HG02943 (cell line): Measurements from ENCODE around the gene LACTBL1.
"Not testable (repeated sequence)": the region's sequence is repeated elsewhere in the genome, so short reads cannot be mapped to it uniquely, and the experiment has no call there.

Experiments
- ATAC-seq: cut with Tn5 transposase; IDR thresholded peaks from one replicate; pipeline ENCODE4 v1.9.1; 2021; ENCODE audit warnings: mild to moderate bottlenecking, low read depth, moderate library complexity; ENCODE audit not compliant: unreplicated experiment

Gene LACTBL1

DNA sequence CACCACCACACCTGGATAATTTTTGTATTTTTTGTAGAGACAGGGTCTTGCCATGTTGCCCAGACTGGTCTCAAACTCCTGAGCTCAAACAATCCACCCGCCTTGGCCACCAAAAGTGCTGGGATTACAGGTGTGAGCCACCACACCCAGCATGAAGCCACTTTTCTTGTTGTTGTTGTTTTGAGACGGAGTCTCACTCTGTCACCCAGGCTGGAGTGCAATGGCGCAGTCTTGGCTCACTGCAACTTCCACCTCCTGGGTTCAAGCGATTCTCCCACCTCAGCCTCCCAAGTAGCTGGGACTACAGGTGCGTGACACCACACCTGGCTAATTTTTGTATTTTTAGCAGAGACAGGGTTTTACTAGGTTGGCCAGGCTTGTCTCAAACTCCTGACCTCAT, 27.5 kb downstream of the LACTBL1 start:
- ATAC-seq, result not testable (repeated sequence)

DNA sequence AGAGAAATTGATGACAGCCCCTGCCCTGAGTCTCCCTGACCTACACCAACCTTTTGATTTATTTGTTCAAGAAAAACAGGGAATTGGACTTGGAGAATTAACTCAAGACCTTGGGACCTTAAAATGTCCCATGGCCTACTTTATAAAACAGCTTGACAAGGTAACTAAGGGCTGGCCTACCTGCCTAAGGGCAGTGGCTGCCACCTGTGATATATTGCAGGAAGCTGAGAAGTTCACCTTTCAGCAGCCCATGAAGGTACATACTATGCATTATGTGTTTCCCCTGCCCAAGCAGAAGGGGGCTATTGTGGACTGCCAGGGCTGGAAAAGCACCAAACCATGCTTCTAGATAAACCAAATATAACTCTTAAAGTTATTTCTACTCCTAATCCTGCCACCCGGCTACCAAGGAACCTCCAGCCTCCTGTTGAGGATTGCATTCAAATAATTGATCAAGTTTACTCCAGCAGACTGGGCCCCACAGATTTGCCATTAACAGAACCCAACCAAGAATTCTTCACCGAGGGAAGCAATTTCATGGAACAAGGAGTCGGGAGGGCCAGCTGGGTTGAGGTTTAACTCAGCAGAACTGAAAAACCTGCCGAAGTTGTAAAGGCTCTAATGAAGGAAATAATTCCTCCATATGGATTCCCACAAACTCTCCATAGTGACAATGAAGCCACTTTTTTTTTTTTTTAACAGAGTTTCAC, 28.2 kb downstream of the LACTBL1 start:
- ATAC-seq, result no peak

DNA sequence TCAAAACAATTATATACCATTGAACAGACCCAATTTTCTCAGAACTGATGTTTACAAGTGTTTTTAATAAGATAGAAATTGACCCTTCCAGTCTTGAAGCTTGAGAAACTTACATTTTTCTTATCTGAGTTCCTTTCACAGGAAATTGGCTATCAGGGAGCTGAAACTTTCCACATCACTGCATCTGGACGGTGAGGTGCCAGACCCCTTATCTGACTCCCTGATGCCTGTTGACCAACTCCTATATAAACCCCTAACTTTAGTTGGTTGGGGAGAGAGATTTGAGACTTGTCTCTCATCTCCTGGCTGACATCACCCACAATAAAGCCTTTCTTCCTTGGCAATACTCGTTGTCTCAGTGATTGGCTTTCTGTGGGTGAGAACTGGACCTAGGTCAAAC, 31.4 kb downstream of the LACTBL1 start:
- no peak for ATAC-seq

DNA sequence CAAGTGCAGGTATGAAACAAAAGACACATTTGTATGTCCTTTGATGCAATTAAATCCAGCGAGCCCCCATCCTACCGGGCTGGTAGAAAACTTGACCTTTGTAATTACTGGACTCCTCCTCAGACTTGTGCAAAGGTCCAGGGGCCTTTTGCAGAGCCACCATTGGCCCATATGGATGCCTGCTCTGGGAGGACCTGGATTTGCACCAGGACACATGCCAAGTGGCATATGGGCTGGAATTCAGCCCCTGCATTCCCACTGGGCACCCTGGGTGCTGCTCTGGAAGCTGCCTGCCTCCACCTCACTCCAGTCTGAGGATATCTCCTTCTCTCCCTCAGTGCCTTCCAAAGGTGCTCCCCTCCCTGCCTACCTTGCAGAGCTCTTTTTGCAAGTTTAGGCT, 36.0 kb downstream of the LACTBL1 start:
- ATAC-seq, result no peak

DNA sequence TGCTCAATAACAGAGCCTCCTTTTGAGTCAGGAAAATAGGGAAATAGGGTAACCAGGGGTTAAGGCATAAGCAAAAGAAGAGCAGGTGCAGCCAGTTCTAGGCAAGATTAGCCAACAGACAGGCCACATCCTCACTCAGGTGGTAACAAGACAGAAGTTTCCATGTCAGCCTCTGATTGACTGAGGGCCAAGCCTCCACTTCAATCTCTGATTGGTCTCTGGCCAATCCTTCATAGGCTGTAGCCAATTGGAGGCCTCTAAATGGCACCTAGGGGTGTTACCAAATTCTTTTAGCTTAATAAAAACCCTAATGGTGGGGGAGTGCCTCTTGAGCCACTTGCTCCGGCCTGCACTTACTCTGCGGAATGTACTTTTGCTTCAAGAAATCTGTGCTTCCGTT, 37.2 kb downstream of the LACTBL1 start:
- ATAC-seq, result no peak

DNA sequence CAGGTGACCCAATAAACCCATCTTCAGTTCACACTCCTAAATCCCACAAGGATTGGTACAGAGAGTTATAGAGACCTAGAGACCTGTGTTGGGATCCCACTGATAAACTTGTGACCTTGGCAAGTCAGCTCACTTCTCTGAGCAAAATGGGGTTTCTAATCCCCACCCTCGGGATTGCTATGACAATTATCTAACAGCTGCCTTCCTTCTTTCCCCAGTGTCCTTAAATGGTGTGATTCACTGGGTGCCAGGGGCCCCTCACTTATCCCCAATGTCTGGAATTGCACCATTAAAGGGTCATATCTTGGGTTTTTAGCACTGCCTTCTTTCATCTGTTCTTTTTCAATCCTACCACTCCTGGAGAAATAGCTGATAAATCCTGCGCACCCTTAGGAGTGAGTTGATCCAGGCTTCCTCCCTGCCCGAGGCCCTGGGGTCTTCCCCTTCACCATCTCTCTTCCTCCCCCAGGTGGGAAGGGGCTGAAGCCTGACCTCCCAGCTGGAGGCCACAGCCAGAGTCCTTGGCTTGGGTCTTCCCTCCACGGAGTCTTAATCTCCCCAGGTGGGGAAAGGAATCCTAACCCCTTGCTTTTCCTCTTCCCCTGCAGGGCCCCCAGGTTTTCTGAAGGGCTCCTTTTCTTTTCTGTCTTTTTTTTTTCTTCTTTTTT, 39.7 kb downstream of the LACTBL1 start:
- no peak for ATAC-seq

DNA sequence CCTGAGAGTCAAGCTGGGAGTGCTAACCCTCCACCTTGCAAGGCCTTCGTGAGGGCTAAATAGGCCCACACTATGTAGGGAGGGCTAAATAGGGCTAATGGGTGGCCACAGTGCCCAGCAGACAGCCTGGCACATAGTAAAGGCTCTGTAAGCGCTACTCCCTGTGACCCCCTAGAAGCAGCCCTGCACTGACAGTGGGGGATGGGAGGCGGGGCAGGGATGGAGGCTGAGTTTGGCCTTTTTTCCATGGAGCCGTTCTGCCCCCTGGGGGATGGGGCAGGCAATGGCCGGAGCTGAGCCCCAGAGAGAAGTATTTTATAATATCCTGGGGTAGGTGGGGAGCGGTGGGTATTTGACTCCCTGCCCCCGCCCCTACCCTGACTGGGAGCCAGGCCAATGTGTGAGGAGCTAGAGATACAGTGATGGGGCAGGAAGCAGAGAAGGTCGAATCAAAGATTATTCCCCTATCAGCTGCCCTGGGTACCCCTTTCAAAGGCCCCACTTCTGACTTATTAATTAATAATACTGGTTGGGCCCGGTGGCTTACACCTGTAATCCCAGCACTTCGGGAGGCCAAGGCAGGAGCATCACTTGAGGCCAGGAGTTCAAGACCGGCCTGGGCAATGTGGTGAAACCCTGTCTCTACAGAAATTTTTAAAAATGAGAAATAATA, 42.3 kb downstream of the LACTBL1 start:
- no peak for ATAC-seq

DNA sequence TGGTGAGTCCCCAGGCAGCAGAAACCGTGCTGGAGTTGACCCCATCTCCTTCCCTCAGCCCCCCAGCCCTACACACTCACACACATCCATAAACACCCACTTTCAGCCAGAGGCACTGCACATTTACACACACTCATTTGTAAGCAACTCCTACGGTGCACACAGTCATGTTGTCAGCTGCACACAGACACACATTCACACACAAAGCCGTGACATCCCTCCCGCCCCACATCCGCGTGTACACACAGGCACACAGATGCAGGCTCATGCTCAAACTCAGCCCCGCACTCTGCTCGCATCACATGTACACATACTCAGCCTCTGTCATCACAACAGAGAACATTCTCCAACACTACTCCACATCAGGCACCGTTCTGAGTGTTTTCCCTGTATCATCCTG, 47.6 kb downstream of the LACTBL1 start:
- ATAC-seq, result no peak

DNA sequence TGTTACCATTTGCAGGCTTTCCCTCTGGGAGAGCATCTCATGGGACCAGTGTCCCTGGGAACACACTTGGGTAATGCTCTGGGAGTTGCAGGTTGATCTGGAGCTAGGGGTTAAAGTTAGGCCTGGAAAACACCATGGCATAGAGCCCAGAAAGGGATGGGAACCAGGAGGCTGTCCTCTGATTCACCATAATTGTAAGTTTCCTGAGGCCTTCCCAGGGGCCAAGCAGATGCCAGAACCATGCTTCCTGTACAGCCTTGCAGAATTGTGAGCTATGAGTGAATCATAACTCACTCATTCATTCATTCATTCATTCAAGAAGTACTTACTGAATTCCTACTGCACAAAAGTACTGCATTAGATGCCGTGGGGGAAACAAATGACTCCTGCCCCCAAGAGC, 50.0 kb downstream of the LACTBL1 start:
- no peak for ATAC-seq

DNA sequence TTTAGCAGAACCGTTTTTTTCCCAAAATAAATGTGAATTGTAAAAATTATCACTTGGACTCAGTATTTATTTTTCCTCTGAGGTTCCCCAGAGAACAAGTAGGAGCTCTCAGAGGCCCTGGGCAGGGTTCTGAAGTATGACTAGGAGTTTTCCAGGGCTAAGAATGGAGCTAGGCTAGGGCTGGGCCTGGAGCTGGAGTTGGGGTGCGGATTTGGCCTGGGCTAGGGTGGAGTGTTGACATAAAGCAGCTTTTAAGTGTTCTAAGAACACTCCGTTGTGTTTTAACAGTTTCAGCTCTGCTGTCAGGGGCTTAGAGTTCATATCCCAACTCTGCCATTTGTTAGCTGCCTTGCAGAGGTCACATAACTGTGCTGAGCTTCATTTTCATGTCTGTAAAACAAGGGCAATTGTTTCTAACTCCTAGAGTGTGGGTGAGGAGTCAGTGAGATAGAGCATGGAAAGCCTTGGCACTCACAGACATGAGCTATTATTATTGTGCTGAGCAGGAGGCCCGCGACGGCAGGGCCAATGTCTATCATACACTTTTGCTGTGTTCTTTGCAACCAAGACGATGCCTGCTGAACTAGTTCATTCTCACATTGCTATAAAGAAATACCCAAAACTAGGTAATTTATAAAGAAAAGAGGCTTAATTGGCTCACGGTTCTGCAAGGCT, 51.1 kb downstream of the LACTBL1 start:
- ATAC-seq, result no peak

DNA sequence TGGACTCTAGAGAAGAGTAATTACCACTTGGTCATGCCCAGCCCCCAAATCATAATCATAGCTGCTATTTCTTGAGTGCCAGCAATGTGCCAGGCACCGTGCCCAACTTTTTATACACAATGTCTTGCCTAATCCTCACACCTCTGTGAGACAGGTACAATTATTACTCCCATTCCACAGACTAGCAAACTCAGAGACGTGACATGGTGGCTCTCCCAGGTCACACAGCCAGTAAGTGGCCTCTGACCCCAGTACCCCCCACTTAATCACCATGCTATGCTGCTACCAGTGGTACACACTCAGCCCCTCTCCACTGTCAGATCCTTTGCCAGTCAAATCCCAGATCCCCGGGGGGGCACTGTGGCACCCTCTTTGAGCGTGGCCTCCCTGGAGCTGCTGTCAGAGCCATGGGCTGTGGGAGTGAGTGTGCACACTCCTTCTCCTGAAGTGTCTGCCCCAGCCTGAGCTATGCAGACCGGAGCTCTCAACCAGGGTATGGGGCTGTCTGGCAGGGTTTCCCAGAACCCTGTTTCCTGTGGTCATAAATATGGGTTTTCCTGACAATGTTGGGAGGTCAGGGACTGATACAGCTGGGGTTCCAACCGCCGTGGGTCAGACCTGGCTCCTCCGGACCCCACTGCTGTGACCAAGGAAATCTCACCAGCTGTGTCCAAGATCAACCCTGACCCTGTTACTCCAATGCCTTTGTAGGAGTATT, 51.8 kb downstream of the LACTBL1 start:
- no peak for ATAC-seq

DNA sequence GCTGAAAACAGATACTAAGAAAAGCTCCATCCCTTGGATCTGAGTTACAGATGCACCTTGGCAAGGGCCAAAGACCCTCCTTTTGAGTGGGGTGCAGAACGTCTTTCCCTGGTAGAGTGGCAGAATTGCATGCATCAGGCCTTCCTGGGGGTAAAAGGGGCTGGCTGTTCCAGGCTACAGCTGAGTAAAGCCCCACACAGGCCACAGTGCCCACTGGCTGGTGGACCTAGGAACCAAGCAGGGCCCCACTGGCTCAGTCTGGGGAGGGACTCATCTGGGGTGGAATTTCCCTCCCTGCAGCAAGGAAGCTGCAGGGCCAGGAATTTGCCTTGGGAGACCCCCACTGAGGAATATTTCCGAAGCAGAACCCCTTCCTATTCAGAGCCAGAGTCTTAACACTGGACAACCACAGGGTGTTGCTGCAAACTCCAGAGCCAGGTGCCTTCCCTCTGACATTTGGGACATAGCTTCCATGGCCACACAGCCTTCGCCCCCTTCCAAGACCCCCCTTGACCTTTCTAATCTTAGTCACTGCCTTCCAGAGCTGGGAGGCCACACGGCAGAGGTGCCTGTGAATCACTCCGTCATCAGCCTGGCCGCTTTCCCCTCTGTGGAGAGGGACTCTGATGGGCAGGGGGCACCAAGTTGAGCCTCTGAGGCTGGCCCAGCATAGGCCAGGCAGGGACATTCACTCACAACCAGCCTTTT, 52.5 kb downstream of the LACTBL1 start:
- ATAC-seq, result no peak

DNA sequence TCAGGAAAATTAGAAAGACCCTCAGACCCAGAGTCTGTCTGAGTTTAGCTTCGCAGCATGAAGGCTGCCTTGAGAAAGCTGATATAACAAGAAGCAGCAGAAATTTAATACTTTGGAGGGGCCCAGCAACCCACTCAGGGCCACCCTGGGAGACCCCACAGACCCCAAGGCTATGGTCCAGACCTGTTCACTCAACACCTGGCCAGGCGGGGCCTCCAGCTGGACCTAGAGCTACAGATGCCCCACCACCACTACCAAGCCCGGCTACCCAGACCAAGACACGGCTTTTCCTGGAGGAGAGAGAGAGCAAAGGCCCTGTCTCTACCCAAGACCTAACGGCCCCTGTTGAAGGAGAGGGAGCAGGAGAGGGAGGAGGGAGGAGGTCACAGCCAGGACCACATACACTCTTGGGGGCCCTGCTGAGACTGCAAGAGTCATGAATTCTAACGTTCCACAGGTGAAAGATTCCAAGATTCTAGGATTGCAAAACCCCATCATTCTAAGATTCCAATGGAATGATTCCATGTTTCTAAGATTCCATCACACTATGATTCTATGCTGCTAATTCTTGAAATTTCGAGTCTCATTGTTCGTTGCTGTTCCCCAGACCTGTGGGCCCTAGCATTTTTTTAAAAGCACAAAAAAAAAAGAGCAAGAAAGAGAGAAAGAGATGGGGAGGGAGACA, 53.2 kb downstream of the LACTBL1 start:
- ATAC-seq, result no peak

DNA sequence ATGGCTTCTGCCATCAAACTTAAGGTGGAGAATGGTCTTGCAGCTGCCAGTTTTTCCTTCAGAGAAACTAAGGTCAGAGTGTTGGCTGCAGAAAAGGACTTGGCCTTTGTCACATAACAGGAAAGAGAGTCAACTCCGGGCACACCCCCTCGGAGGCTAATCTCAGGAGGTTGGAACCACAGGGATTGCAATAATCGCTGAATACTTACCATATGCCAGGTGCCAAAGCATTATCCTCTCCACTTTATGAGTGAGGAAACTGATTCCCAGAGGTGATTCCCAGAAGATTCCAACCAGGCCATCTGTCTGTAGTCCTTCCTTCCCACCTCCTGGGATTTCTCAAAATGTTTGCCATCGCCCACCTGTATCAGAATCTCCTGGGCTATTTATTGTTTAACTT, 54.0 kb downstream of the LACTBL1 start:
- ATAC-seq, result no peak

DNA sequence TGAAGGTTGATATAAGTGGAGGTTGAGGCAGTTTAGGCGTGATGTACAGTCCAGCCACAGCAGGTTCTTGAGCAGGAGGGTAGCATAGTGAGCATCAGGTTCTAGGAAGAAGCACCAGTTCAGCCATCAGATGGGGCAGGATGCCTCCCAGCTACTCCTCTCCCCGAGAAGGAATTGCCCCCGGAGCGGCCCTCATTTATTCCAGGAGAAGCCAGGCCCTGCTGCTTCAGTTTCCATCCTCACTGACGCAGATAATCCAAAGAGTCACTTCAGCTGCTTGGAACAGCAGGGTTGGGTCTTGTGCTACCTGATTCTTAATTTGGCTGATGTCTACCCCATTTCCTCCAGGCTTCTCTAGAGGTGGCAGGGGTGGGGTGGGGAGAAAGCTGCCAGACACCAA, 54.7 kb downstream of the LACTBL1 start:
- ATAC-seq, result no peak

DNA sequence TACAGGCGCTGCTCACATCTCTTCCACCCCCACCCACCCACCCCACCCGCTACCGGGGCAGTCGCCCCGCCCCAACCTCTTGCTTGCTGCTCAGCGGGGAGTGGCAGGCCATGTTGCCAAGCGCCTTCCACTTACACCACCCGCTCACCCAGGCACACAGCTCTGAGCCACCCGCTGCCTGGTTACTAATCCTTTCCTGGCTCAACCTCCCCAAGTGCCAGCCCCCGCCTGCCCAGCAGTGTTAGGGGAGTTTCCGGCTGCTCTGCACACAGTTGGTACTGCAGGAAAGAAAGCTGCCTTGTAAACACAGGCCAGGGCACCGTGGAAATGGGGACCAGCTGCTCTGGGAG, 56.2 kb downstream of the LACTBL1 start:
- ATAC-seq, result no peak

DNA sequence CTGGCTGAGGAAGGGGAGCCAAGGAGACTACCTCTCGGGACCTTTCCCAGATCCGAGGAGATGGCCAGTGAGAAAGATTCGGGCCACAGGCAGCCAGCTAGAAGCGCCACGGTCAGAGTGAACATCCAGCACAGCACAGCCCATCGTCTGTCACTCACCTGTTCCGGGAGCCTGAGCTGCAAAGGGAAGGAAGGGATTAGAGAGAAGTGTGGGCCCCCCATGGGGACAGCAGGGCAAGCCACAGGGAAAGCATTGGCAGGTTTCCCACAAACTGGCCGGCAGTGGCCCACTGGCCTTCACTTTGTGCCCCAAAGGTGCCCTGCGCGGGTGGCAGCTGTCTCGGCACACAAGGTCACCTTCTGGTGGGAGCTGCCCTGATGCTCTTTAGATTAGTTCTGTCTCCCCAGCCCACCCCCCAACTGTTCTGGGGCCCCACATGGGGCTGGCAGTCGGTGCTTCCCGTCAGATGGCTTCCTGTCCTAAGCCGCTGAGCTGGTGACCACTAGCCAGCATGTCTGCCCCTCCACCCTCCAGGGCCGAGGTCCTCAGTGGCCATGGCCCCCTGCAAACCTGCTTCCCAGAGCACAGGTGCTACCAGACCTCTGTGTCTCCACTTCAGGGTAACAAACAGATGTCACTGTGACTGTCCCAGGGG, 56.7 kb downstream of the LACTBL1 start:
- no peak for ATAC-seq

DNA sequence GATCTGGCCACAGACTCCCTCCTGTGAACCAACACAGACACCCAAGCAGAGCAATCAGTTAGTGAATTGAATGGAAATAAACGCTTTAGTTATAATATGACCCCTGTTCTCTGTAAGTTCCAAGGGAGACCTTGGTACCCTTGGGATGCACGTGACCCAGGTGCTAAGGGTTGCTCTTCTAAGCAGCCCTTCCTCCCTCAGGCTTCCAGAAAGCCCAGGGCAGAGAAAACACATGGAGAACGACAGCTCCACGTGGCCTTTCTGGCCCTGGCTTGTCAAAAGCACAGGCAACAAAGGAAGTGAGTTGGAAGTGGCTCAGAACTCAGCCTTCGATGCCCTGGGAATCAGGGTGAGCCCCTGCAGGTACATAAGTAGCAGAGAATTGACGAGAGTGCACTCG, 57.4 kb downstream of the LACTBL1 start:
- no peak for ATAC-seq

DNA sequence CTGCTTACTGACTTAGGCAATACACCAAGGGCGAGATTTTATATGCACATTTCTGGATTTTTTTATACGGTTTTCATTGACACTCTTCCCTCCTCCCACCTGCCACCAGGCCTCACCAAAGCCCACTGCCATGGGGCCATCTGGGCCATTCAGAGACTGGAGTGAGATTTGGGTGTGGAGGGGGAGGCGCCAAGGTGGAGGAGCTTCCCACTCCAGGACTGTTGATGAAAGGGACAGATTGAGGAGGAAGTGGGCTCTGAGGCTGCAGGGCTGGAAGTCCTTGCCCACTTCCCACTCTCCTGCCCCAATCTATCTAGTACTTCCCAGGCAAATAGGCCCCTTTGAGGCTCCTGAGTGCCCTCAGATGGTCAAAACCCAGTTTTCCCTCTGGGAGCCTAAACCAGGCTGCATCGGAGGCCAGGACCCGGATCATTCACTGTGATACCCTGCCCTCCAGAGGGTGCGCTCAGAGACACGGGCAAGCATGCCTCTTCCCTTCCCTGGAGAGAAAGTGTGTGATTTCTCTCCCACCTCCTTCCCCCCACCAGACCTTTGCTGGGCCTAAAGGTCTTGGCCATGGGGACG, 57.9 kb downstream of the LACTBL1 start:
- no peak for ATAC-seq
